ENCODE measurements around the gene ZBTB38. TPM values are rescaled to one million over a fixed set of nuclear protein-coding genes. Genes with fewer than 3 reads are reported as not detected.

The ZBTB38 gene
- total RNA-seq, 2 donors from 2014 or later: 62.9 to 72.6 TPM

DNA sequence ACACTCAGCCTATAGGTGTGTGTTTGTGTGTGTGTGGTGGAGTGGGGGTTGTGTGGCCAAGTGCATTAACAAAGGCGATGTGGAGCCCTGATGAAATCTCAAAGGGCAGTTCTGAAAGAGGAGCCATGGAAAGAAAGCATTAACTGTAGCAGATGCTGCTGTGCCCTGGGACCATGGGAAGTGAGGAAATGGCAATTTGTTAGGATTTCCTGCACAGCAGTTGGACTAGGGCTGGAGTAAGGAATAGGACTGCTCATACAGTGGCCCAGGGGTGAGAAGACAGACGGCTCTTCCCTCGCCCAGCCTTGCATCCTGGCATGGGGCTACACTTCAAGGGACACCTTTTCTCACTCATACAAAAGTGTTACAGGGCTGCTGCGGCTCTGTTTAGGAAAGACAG, 12.3 kb upstream of the ZBTB38 start:
- intact Hi-C loops (cut with DNase I): no loop called here
- no peak for ATAC-seq
- no peak for DNase-seq

DNA sequence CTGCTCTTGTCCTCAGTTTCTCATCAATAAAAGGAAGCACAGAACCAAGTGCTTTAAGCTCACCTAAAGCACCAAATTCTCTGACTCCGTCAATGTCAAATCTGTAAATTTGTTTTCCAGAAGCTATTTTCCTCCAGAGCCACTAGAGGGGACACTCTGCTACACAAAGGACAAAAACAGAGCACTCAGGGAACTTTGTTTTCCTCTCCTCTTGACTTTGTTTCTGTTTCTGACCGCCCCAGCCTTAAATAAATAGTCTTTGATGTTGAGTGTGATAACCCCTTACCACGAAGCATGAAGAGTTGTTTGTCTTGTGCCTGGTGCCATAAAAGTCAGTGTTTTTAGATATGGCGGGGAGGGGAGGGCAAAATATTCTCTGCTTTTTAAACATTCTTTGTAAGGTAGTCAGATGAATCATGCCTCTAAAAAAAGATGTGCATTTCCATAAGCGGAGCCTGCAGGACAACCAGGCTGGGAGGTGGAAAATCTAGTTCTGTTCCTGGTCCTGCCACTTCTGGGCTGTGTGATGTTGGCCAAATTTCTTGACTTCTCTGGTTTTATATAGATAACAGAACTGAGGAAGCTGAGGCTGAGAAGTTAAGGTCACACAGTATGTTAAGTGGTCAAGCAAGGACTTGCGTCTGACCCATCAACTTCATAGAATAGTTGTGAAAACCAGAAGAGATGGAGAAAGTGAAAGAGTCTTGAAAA, 7.3 kb upstream of the ZBTB38 start:
- DNase-seq (no peak), ATAC-seq (peak; percentile 84 to 86)
- intact Hi-C loops (cut with DNase I): loop anchor here (2.0 kb wide), 2 partner anchors 92 to 94 kb away; no protein-coding TSS in a partner anchor

GRCh38 chr3:141362736-141363135, 5.6 kb upstream of the ZBTB38 start:
- ATAC-seq: no peak
- intact Hi-C loops (cut with DNase I): no loop called here

GRCh38 chr3:141365201-141365600, 3.1 kb upstream of the ZBTB38 start:
- no peak for DNase-seq
- intact Hi-C loops (cut with DNase I): loop anchor here in 1 of 2 donors (5.0 kb wide), 1 partner anchor 37 kb away; no protein-coding TSS in a partner anchor
- ATAC-seq: no peak

More at GRCh38 chr3:141362736-141363135, 5.6 kb upstream of the ZBTB38 start:
- no peak for DNase-seq

DNA sequence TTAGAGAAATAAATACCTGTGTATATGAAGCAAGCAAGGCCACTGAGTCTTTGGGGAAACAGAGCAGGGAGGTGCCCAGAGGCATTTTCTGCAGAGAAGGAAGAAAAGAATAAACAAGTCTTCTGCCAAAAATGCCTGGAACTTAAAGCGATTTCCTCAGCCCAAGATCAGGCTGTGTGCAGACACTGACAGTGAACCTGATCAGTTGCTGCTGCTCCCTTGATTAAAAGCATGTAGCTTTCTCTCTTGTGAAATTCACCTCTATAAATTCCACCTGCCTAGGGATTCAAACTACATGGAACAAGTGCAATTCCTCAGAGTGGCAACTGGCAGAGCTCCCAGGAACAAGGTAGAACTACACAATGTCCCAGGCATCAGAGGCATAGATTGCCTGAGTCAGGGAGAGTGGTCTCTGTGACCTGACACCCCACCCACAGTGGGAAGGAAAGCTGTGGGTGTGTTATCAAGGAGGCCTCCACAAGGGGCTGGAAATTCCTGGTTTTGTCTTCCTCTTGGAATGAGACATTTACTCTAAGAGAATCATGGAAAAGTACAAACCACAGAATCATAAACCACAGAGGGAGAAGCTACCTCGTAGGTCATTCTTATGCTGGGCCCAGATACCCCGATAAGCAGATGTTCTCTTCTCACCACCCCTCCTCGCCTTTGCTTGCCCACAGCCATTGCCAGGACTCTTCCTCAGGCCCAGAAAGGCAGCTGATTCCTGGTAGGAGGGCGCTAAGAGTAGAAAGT, 1.8 kb upstream of the ZBTB38 start:
- ATAC-seq (peak in 1 of 2 donors; percentile 15), DNase-seq (peak; percentile 46)
- intact Hi-C loops (cut with DNase I): loop anchor here in 1 of 2 donors (5.0 kb wide), 1 partner anchor 36 kb away; no protein-coding TSS in a partner anchor

GRCh38 chr3:141367038-141367730, 1.1 kb upstream of the ZBTB38 start:
- intact Hi-C loops (cut with DNase I): loop anchor here in 1 of 2 donors (5.0 kb wide), 1 partner anchor 35 kb away; no protein-coding TSS in a partner anchor
- DNase-seq (no peak), ATAC-seq (peak in 1 of 2 donors; percentile 11)

DNA sequence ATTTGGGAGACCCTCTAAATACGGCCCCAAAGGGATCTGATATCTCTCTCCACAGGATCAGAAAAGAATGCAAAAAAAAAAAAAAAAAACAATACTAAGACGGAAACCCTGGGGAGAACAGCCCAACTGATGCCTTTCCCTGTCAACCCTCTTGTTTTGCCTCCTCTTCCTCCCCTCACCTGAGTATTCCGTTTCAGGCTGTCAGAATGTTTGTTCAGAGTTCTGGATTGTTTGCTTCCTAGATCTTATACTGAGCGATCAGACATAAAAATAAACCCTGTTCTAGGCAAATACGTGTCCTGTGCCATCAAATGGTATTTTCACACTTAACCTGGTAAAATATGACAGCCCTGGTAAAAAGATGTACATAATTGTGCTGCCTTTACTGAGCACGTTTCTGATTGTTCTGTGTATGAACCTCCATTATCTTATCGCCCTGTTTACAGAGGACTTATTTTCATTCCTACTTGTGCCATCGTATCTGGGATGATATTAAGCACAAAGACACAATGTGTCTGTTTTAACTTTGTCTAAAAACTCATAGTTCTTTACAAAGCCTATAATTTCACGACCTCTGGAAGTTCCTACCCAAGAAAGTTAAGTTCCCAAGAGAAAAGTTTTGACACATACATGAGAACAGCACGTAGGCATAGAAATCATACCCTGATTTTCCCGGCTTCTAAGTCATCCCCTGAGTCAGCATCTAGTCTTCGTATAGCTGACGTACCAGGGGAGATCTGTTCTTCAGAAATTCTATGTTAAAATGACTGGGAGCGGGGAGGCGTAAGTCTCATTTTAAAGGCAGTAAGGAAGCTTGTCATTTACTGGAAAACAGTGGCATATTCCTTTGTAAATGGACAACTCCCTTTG, 856 bp downstream of the ZBTB38 start:
- DNase-seq: no peak
- no peak for ATAC-seq
- intact Hi-C loops (cut with DNase I): loop anchor here in 1 of 2 donors (5.0 kb wide), 1 partner anchor 33 kb away; no protein-coding TSS in a partner anchor

DNA sequence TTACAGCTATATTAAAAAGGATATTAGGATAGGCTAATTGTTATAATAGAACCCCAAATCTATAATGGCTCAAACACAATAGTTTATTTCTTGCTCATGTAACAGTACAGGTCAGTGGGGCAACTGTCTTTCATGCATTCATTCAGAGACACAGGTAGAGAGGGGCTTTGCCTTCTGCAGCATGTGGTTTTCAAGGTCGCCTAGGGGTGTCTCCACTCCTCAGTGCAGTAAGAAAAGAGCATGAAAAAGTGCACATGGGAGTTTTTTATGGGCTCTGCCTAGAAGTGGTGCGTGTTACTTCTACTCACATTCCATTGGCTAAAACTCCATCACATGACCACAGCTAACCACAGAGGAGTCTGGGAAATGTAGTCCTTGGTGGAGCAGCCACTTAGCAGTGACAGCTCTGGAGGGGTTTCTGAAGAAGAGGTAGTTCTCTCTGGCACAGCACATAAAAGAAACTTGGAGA, 1.8 kb downstream of the ZBTB38 start:
- intact Hi-C loops (cut with DNase I): no loop called here
- DNase-seq (no peak), ATAC-seq (peak; percentile 69 to 83)

GRCh38 chr3:141371882-141372281, 3.6 kb downstream of the ZBTB38 start:
- DNase-seq (no peak), ATAC-seq (no peak)
- intact Hi-C loops (cut with DNase I): no loop called here

DNA sequence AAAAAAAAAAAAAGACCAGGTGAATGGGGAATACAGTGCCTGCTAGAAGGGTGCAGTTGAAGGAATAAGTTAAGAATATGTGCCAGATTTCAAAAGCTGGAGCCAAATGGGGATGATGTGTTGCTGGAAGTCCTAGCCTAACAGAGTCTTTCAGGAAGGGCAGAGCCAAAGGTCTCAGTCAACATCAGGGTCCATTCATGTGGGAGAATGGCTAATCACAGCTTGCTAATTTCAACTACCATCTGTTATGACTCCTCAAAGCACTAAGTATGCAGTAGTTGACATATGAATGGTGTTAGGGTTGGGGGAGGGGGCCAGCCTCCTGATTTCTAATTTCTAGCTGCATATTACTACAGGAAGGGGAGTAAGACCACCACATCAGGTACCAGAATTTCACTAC, 4.4 kb downstream of the ZBTB38 start:
- ATAC-seq (no peak), DNase-seq (no peak)
- intact Hi-C loops (cut with DNase I): no loop called here

GRCh38 chr3:141373232-141373631, 4.9 kb downstream of the ZBTB38 start:
- no peak for DNase-seq
- ATAC-seq: no peak
- intact Hi-C loops (cut with DNase I): no loop called here

DNA sequence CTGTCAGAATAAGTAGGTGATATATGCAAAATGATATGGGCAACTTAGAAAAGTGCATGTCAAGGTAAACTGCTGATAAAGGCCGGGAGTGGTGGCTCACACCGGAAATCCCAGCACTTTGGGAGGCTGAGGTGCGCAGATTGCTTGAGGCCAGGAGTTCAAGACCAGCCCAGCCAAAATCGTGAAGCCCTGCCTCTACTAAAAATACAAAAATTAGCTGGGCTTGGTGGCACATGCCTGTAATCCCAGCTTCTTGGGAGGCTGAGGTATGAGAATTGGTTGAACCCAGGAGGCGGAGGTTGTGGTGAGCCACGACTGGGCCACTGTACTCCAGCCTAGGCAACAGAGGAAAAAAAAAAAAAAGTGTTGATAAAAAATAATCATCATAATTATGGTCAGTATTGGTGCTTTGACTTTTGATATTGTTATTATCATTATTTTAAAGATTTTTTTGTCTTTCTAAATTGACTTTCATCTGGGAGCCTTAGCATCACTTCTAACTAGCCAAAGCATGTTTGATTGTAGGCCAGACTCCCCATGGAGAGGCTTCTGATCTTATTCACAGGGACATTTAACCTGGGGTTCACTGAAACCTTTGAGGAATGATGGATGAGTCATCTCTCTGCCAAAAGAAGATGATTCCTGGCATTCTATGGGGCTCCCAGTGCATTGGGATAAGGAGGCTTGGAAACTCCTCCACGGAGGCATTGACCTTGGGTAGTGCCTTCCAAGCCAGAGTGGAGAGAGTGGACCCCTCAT, 5.6 kb downstream of the ZBTB38 start:
- ATAC-seq (no peak), DNase-seq (no peak)
- intact Hi-C loops (cut with DNase I): no loop called here

- intact Hi-C loops (cut with DNase I): no loop called here
Measured at GRCh38 chr3:141375381-141376301, 7.3 kb downstream of the ZBTB38 start.

DNA sequence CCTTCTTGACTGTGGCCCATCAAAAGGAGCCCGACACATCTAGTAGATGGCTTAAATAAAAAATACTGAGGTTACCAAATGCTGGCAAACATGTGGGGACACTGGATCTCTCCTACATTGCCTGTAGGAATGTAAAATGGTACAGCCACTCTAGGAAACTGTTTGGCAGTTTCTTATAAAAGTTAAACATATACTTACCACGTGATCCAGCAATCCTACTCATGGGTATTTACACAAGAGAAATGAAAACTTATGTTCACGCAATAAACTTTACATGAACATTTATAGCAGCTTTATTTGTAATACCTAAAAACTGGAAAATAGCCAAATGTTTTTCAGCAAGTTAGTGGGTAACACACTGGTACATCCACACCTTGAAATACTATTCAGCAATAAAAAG, 9.1 kb downstream of the ZBTB38 start:
- DNase-seq (no peak), ATAC-seq (no peak)
- intact Hi-C loops (cut with DNase I): no loop called here

More at GRCh38 chr3:141375381-141376301, 7.3 kb downstream of the ZBTB38 start:
- no peak for ATAC-seq
- DNase-seq: no peak

- no peak for DNase-seq
- no peak for ATAC-seq
Measured at GRCh38 chr3:141378556-141378955, 10.3 kb downstream of the ZBTB38 start.

GRCh38 chr3:141379250-141379966, 11.1 kb downstream of the ZBTB38 start:
- ATAC-seq: peak in 1 of 2 donors; percentile 19

More at GRCh38 chr3:141378556-141378955, 10.3 kb downstream of the ZBTB38 start:
- intact Hi-C loops (cut with DNase I): no loop called here

More at GRCh38 chr3:141379250-141379966, 11.1 kb downstream of the ZBTB38 start:
- intact Hi-C loops (cut with DNase I): no loop called here
- no peak for DNase-seq

All from left cardiac atrium (tissue), 4 donors.